Parathyroid adenoma (tissue), 2 donors: ENCODE data around the gene KRT72.

Experiments
- H2AFZ ChIP-seq: fragments of 300-600 bp; sonication (generic); one replicate; pipeline ENCODE4 v1.7.0; 2017; ENCODE audit warnings: antibody characterized with exemption, mild to moderate bottlenecking
- H3K27ac ChIP-seq: fragments of 300-600 bp; sonication (generic); one replicate; pipeline ENCODE4 v1.7.0; 2017
- H3K27me3 ChIP-seq: fragments of 300-600 bp; sonication (generic); one replicate; pipeline ENCODE4 v1.7.0; 2017; ENCODE audit warnings: low read length; ENCODE audit not compliant: control insufficient read depth, insufficient read depth
- H3K36me3 ChIP-seq: fragments of 300-600 bp; sonication (generic); one replicate; pipeline ENCODE4 v1.7.0; 2017; ENCODE audit warnings: low read length; ENCODE audit not compliant: control insufficient read depth, insufficient read depth
- H3K4me1 ChIP-seq: fragments of 300-600 bp; sonication (generic); one replicate; pipeline ENCODE4 v1.7.0; 2017; ENCODE audit warnings: control low read depth
- H3K4me2 ChIP-seq: fragments of 300-600 bp; sonication (generic); one replicate; pipeline ENCODE4 v1.7.0; 2017; ENCODE audit warnings: low read length
- H3K4me3 ChIP-seq: fragments of 300-600 bp; sonication (generic); one replicate; pipeline ENCODE4 v1.7.0; 2017; ENCODE audit warnings: low read depth, low read length
- H3K79me2 ChIP-seq: fragments of 300-600 bp; sonication (generic); one replicate; pipeline ENCODE4 v1.7.0; 2017; ENCODE audit warnings: control low read depth
- H3K9ac ChIP-seq: fragments of 300-600 bp; sonication (generic); one replicate; pipeline ENCODE4 v1.7.0; 2017; ENCODE audit warnings: mild to moderate bottlenecking
- H3K9me3 ChIP-seq: fragments of 300-600 bp; sonication (generic); one replicate; pipeline ENCODE4 v1.7.0; 2017; ENCODE audit warnings: low read length; ENCODE audit not compliant: control insufficient read depth
- CTCF ChIP-seq: fragments of 300-600 bp; sonication (generic); IDR thresholded peaks from one replicate; pipeline ENCODE4 v1.7.0; 2017; ENCODE audit warnings: antibody characterized with exemption, mild to moderate bottlenecking
- donor health status: primary hyperparathyroidism.

Gene KRT72

GRCh38 chr12:52634266-52635056, 33.2 kb upstream of the KRT72 start:
- Histone ChIP-seq H3K9me3 (no peaks in the 10 kb centered on the region), H3K27me3 (no peaks in the 10 kb centered on the region), H2AFZ (no peak overlapping the region), H3K79me2 (no peaks in the 10 kb centered on the region), H3K36me3 (no peaks in the 10 kb centered on the region), H3K4me3 (no peak overlapping the region), H3K4me2 (no peak overlapping the region), H3K4me1 (peaks cover 7% of the 10 kb centered on the region), H3K9ac (no peak overlapping the region), H3K27ac (no peak overlapping the region)
- TF ChIP-seq CTCF, result no peak

- Histone ChIP-seq H3K4me1 (peaks cover 7% of the 10 kb centered on the region), H3K9ac (no peak overlapping the region), H3K79me2 (no peaks in the 10 kb centered on the region), H3K4me3 (no peak overlapping the region), H2AFZ (no peak overlapping the region), H3K9me3 (no peaks in the 10 kb centered on the region), H3K36me3 (no peaks in the 10 kb centered on the region), H3K4me2 (no peak overlapping the region), H3K27me3 (no peaks in the 10 kb centered on the region), H3K27ac (no peak overlapping the region)
- TF ChIP-seq CTCF, result no peak
Observed at GRCh38 chr12:52633383-52633782, 32.1 kb upstream of the KRT72 start.

DNA sequence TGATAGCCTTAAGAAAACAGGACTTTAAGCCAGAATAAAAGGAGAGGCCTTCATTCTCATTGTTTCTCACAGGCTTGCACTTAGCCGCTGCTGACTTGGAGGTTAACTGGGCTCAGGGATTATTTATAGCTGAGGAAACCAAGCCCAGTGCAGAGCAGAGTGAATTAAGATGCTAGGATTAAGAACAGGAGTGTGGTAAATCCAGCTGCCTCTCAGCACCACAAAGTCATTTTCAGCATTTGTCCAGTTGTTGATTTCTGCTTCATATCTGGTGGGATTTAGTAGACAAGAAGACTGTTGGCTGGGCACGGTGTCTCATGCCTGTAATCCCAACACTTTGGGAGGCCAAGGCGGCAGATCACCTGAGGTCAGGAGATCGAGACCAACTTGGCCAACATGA, 31.4 kb upstream of the KRT72 start:
- no peak overlapping the region for H2AFZ ChIP-seq

DNA sequence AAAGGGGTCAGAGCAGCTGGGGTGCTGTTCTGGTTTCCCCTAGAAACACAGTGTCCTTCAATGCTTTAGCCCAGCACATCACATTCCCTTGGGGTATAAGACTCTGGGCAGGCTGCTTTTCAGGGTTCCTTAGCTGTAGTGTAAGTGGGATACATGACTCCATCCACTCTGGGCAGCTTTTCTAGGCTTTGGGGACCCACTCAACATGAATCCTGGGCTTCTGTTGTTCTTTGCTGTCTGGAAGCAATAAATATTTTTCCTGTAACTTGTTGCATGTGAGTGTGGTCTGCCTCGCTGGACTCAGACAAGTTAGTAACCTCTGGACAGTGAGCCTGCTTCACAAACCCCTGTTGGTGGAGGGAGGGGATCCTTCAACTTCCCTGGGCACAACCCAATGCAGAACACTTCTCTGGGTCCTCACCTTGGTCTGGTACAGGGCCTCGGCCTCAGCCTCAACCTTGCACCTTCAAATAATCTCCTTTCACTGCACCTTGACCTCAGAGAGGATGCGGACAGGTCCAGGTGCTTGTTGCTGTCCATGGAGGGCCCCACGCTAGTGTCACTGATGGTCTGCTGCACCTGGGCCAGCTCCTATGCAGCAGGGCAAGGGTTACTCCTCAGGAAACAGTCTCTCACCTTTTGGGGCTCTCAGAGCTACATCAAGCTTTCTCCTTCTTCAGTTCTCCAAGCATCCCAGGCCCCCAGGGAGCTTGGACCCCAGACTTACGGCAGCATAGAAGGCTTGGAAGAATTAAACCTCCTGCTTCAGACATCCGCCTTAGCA, 30.6 kb upstream of the KRT72 start:
- Histone ChIP-seq H3K4me1 (peaks cover 7% of the 10 kb centered on the region), H2AFZ (no peak overlapping the region), H3K4me2 (no peak overlapping the region), H3K9me3 (no peaks in the 10 kb centered on the region), H3K79me2 (no peaks in the 10 kb centered on the region), H3K27ac (no peak overlapping the region), H3K36me3 (no peaks in the 10 kb centered on the region), H3K4me3 (no peak overlapping the region), H3K9ac (no peak overlapping the region), H3K27me3 (no peaks in the 10 kb centered on the region)
- no peak for TF ChIP-seq CTCF

More for the DNA sequence above, 31.4 kb upstream of the KRT72 start:
- H3K4me1 ChIP-seq, result peaks cover 7% of the 10 kb centered on the region
- no peak overlapping the region for H3K4me2 ChIP-seq
- no peak overlapping the region for H3K9ac ChIP-seq
- no peaks in the 10 kb centered on the region for H3K27me3 ChIP-seq
- no peaks in the 10 kb centered on the region for H3K9me3 ChIP-seq
- H3K79me2 ChIP-seq, result no peaks in the 10 kb centered on the region
- TF ChIP-seq CTCF, result no peak
- H3K36me3 ChIP-seq, result no peaks in the 10 kb centered on the region
- no peak overlapping the region for H3K27ac ChIP-seq
- no peak overlapping the region for H3K4me3 ChIP-seq
